Measurements from ENCODE around the gene DSE. TPM values are rescaled to one million over a fixed set of nuclear protein-coding genes. Genes with fewer than 3 reads are reported as not detected.

Gene DSE
- total RNA-seq, 2 donors from 2014 or later = 8.0 to 10.9 TPM

DNA sequence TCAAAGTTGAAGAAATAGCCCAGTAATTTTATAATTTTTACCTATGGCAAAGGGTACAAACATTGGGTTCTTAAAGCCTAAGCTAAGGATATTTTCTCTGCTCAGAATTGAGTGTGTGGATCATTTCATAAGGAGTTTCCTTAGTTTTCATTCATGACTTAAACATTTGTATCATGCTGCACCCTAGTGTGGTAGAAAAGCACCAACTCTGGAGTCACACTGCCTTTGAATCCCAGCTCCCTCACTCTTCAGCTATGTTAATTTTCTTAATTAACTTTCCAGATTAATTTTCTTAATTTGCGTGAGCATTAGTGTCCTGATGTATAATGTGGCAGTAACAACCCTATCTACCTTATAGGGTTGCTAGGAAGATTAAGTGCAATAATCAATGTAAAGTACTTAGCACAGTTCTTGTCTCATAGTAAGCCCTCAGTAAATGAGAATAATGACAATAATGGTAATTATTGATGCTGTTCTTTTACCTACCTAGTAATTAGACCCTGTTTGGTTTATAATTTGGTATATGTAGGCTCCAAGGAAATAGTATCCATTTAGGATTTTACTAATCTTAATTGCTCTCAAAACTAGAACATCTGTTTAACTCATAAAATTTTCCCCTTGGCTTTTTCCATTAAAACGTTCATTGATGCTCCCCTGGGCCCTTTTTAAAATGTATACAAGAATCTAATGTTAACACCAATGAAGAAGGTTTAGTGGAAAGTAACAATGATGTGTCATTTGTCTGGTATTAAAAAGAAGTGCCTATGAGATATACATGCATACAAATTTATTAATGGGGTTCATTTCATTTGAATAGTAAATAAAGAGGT is 31.6 kb downstream of the DSE start:
- intact Hi-C loops (cut with DNase I, micrococcal nuclease) = no loop called here
- no peak for ATAC-seq
- DNase-seq = no peak

DNA sequence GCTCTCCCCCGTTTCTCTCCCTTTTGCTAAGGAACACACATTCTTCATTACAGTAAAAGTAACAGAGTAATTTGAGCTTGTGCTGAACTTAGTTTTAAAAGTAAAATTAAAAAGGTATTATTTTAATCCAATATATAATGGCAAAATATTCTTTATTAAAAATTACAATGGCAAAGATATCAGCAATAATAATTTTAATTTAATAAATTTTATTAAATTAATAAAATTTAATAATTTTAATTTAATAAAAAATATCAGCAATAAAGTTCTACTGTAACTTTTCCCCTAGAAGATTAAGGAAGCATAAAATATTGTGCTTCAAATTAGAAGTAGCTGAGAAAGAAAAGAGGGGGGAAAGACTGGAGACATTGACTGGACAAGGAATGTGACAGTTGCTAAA is 32.5 kb downstream of the DSE start:
- intact Hi-C loops (cut with DNase I, micrococcal nuclease) = no loop called here
- DNase-seq (no peak), ATAC-seq (no peak)

DNA sequence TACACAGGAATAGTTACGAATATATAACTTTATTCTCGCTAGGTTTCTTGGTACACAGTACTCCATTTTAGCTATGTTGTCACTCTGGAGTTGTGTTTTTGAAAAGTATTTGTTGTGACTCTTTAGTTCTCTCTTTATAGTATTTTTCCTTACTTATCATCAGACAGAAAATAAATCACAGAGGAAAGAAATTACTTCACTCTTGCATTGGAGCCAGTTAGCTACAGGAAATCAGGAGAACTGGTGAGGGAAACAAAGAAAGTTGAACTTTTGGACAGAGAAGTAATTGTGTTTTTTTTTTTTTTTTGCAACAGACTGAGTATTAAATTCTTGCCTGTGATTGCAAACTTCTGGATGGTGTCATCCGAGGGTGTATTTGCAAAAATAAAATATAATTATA is 33.9 kb downstream of the DSE start:
- DNase-seq (no peak), ATAC-seq (no peak)
- intact Hi-C loops (cut with DNase I, micrococcal nuclease) = no loop called here

DNA sequence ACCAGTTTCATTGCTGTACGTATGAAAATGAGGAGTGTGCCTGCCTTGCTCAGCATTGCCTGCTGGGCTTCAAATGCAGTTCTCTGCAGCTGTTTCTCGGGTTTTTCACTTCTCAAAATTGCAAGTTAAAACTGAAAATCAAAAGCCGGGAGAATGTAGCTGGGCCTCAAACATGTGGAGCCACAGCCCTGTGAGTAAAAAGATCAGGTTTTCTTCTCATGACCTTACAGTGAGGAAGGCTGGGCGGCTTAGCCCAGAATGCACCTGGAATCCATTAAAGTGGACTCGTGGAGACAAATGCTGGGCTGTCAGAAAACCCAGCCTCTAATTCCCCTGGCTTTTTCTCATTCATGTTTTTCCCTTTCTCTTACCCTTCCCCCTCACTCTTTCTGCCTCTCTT is 34.4 kb downstream of the DSE start:
- DNase-seq (peak in 1 of 2 donors; percentile 23), ATAC-seq (no peak)
- intact Hi-C loops (cut with DNase I, micrococcal nuclease) = no loop called here

DNA sequence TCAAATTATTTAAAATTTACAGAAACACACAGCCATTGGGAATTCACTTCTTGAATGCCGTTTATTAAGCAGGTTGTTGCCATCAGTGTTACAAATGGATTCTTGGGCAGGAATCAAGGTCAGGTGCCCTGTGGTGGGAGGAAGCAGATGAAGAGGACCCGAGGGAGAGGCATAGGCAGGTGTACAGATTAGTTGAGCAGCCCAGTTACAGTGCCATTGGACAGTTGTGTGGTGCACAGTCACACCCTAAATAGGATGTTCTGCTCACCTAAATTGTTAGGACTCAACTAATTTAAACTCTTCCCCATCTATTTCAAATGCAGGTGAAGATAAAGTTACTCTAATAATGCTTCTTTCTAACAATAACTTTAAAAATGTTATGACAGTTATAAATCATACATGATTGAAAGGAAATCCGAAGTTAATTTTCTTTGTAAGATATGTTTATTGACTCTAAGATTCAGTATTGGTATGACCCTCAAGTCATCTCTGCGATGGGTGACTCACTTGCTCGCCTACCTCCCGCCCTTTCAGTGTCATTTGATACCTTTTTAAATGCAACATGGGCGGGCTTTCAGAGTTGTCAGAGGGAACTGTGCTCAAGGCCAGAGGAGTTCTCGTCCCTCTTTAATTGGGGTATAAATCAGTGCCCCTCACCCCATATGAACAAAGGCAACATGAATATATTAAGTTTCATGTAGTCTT is 35.1 kb downstream of the DSE start:
- intact Hi-C loops (cut with DNase I, micrococcal nuclease) = no loop called here
- DNase-seq (no peak), ATAC-seq (no peak)

DNA sequence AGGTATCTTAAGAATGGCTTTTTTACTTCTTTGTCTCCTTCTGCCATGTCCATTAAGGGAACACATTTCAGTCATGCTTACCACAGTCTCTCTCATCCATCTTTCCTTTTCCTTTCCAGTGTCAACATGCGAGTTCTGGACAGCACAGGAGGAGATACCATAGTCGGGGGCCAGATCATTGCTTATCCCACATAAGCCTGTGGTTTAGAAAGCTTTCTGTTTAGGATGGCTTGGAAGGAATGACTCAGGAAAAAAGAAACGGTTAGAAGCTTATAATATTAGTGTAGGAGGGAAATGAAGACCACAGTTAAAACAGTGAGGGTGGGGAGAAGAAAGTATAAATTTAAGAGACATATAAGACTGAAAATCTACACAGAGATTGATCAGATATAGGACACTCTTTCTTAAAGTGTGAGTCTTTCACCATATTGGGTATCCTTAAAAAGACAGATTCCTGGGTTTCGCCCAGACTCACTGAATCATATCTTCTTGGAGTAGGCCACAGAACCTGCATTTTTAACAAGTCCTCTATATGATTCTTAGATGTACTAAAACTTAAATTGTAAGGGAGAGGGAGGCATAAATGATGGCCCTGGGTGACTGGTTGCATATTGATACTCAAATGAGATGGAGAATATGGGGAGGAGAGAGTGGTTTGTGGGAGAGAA is 36.1 kb downstream of the DSE start:
- intact Hi-C loops (cut with DNase I, micrococcal nuclease) = no loop called here
- no peak for DNase-seq
- ATAC-seq = no peak

DNA sequence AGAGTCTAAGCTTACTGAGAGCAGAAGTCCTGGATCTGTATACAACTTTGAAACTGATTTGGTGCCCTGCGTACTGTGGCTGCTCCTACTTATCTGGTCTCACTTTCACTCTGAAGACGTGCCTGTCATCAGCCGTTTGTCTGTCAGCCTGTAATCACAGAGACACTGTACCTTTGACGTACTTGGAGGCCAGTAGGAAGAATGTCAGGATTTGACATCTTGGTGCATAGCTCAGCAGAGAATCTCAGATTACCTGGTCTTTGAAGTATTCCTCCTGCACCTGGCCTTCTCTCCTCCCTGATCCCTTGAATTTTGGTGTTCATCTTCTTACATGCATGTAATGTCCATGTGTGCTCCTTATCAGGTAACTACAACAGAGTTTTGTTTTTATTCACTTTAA is 37.7 kb downstream of the DSE start:
- no peak for DNase-seq
- no peak for ATAC-seq
- intact Hi-C loops (cut with DNase I, micrococcal nuclease) = no loop called here

DNA sequence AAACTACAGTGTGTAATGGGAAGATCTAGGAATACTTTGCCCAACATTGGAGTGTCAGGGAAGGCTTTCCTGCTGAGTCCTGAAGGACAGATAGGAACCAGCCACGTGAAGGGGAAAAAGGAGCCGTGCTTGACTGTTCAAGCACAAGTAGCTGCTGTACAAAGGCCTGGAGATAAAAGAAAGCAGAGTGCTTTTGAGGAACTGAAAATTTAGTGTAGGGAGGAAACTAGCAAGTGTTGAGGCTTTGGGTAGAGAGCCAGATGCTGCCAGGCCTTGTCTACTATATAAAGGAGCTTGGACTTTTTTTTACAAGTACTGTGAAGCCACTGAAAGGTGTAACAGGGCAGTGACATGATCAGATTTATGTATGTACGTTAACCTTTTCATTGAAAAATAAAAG is 39.0 kb downstream of the DSE start:
- ATAC-seq (no peak), DNase-seq (no peak)
- intact Hi-C loops (cut with DNase I, micrococcal nuclease) = no loop called here

DNA sequence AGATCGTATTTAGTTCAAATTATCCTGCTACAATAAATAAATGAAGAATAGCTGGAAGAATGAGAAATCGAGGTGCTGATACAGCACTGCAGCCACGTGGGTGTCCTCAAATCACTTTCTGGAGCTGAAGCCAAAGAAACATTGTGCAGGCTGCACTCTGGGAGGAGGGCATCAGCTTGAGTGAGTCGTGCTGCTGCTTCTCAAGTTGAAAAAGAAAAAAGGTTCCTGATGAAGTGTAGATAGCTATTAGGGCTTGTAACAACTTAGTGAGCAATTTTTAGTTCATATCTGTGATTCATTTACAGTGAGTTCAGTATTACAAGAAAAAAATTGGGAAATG is 40.5 kb downstream of the DSE start:
- DNase-seq = no peak
- ATAC-seq = no peak
- intact Hi-C loops (cut with DNase I, micrococcal nuclease) = no loop called here

DNA sequence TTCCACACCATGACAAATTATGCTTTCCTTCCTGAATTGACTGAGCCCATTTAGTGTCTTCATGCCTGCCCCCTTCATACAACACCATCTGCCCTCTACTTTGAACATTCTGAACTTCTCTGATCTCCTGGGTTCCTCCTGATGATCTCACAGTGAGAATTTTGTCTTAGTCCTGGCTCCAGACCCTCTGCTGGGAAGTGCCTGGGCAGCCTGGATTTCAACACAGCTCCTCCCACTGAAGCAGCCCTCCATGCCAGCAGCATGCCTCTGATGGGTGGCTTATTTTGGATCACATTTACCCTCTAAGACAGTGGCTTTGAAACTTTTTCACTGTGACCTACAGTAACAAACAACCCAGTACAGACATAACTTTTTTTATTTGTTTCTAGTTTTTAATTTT is 41.5 kb downstream of the DSE start:
- ATAC-seq = no peak

DNA sequence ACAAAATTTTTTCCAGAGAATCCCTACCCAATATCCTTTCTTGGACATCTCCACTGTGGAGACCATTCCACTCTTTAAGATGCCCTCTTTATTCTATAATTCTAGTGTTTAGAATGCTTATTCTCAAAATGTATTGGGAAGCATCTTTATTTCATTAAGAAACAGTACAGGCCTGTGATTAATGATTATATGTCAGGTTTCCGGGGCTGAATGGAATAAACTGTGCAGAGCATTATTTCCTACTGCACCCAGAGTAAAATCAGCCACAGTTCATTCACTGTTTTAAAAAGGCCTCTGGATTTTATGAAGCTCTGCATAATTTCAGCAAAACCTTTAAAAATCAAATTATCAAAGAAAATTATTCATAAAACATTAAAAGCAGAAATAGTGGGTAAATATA is 42.6 kb downstream of the DSE start:
- no peak for ATAC-seq
- DNase-seq = no peak
- intact Hi-C loops (cut with DNase I, micrococcal nuclease) = no loop called here

More for the DNA sequence above, 41.5 kb downstream of the DSE start:
- DNase-seq = no peak
- intact Hi-C loops (cut with DNase I, micrococcal nuclease) = no loop called here

DNA sequence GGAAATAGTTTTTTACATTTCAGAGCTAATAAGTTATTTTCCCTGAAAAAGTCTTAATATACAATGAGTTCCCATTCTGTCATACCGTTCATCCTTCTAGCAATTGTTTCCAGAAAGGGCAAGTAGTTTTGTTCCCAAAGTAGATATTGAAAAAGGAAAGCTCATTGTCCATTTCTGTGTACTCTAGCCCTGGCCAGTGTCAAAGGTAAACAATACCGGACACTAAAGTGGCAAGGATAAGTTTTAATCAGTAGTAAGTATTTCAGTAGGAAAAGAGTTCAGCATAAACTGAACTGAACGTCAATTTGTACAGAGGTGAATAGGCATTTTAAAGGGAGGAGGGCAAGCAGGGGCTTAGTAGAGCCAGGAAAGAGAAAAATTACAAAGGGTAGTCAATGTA is 46.9 kb downstream of the DSE start:
- DNase-seq (no peak), ATAC-seq (no peak)
- intact Hi-C loops (cut with DNase I, micrococcal nuclease) = no loop called here

DNA sequence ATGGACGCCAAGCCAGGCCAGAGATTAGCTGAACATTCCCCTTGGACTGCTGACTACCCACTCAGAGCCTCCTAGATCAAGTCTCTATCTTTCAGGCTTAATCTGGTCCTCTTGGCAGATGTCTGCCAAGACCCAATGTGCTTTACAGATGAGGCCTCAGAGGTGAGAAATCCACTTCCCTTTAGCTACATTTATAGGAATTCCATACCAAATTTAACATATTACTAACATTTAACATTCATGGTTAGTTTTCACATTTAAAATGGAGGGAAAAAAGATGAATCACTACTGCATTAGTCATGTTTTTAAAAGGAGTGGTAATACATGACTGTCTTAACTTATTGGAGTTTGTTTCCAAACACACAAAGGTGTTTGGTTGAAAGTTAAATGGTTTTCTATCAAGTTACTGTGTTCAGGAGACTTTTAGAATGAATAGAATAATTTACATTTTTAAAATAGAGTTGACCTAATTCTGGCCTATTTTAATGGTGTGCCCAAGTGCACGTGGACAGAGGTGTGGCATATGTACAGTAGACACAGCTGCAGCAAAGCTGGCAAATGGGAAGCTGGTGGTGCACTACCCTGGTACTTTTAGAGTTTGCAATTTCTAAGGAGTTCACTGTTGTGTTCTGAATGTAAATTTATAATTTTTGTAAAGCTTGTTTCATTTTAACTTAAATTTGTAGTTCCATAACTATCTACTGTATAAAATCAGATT is 48.5 kb downstream of the DSE start:
- DNase-seq (no peak), ATAC-seq (no peak)
- intact Hi-C loops (cut with DNase I, micrococcal nuclease) = no loop called here

DNA sequence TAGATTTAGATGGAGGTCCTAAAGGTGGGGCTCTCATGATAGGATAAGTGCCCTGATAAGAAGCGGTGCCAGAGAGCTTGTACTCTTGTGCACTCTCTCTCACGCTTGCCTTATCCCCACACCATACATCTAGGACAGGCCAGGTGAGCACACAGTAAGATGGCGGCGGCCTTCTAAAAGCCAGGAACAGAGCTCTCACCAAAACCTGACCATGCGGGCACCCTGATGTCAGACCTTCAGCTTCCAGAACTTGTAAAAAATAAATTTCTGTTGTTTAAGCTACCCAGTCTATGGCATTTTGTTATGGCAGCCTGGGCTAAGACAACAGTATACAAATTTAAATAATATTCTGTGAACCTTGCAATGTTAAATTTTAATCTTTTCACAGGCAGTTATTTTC is 49.6 kb downstream of the DSE start:
- DNase-seq = no peak
- ATAC-seq = no peak
- intact Hi-C loops (cut with DNase I, micrococcal nuclease) = no loop called here

DNA sequence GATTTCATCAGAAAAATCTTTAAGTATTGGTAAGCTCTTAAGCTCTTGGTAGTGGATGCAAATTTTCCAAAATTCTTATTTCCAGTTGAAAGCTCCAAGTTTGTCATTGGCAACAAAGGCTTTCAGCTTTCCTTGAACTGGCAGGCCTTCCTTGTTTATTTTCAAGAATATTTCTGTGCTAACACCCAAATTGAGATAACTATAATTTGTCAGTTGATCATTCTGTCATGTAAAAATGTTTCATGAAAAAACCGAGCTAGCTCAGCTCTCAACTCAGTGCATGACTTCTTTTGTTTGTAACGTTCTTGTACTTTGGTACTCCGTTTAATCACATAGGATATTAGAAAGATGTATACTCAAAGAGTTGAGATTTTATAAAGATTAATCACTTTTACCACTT is 51.5 kb downstream of the DSE start:
- DNase-seq (no peak), ATAC-seq (no peak)
- intact Hi-C loops (cut with DNase I, micrococcal nuclease) = no loop called here

DNA sequence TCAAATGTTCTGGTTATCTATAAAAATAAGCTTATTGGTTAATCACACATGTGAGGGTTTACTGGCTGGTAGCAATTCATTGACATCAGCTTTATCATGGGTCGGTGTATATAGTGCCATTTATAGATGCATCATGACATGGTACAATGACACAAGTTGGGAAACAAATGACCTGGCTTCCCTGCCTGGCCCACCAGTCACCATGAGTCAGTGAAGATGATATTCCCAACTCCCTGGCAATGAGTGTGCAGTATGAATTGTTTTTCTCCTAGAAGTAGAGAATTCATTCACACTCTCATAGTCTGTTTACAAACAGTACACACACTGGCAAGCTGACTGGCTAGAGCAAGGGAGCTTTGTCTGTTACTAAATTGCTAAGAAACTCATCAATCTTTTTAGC is 53.3 kb downstream of the DSE start:
- no peak for ATAC-seq
- DNase-seq = no peak
- intact Hi-C loops (cut with DNase I, micrococcal nuclease) = no loop called here

DNA sequence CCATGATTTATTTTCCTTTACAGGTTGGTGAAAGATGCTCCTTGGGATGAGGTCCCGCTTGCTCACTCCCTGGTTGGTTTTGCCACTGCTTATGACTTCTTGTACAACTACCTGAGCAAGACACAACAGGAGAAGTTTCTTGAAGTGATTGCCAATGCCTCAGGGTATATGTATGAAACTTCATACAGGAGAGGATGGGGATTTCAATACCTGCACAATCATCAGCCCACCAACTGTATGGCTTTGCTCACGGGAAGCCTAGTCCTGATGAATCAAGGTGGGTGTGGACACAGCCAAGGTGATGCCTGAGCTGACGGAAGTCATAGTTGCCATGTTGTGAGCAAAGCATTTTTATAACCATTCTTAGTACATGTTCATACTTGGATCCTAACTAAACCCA is 55.8 kb downstream of the DSE start:
- no peak for DNase-seq
- no peak for ATAC-seq
- intact Hi-C loops (cut with DNase I, micrococcal nuclease) = no loop called here

DNA sequence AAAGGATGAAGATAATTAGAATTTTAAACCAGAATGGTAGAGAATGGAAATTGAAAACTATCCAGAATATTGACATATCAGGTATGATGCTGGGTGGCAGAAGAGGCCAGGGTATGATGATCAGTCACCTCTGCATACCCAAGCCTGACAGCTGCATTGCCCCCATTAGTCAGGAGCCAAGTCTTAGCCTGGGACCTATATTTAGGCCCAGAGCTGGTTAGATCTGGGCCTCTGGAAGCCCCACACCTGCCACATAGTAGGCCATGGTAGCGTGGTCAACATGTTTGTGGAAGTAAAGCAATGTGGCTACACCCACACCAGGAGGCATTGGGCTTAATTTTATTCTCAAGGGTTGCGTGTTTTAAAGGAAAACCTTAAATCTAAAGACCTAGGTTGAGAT is 58.4 kb downstream of the DSE start:
- intact Hi-C loops (cut with DNase I, micrococcal nuclease) = no loop called here
- ATAC-seq (no peak), DNase-seq (no peak)

DNA sequence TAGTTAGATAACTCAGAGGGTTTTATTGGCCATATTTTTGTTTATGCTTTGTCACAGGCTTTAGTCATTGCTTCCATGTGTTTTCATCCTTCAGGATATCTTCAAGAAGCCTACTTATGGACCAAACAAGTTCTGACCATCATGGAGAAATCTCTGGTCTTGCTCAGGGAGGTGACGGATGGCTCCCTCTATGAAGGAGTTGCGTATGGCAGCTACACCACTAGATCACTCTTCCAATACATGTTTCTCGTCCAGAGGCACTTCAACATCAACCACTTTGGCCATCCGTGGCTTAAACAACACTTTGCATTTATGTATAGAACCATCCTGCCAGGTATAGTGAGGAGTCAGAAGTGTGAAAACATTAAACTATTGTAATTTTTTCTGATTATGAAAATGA is 60.1 kb downstream of the DSE start:
- no peak for ATAC-seq
- no peak for DNase-seq
- intact Hi-C loops (cut with DNase I, micrococcal nuclease) = loop anchor here in 1 of 2 donors (10.0 kb wide), 1 partner anchor 136 kb away; no protein-coding TSS in a partner anchor

Measured in left colon (tissue), 2 donors.